ENCODE results near the gene SYVN1.
"Not testable (repeated sequence)": the region's sequence is repeated elsewhere in the genome, so short reads cannot be mapped to it uniquely, and the experiment has no call there.

The SYVN1 gene

DNA sequence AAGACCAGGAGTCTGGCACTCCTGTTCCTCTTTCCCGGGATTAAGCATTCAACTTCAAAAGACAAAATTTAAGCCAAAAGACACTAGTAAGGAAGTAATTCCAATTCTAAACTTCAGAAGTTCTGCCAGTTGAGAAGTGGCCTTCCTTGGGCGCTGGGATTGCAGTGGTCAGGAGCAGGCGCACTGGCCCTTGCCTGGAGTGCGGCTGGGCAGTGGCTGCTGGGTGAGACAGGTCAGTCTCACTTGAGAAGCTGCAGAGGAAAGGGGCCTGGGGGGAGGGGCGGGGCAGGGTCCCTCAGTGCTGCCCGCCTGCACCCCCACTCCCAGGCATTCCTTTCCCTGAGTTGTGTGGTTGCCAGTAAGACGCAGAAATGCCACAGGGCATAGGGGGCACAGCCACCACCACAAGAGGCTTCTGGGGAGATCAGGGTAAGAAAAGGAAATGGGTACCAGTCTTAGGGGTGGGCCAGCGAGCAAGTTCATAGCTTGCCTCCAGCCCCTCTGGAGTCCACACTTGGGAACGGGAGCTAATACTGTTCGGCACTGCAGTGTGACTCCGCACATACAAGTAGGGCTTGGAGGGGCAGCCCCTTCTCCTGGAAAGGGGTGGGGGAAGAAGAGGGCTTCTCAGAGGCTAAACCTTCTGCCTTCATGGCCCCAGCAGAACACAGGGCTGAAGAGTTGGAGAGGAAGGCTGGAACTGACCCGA, 6.7 kb downstream of the SYVN1 start:
- DNase-seq (ENCODE audit: low read depth in 2 of 2), result no peak

DNA sequence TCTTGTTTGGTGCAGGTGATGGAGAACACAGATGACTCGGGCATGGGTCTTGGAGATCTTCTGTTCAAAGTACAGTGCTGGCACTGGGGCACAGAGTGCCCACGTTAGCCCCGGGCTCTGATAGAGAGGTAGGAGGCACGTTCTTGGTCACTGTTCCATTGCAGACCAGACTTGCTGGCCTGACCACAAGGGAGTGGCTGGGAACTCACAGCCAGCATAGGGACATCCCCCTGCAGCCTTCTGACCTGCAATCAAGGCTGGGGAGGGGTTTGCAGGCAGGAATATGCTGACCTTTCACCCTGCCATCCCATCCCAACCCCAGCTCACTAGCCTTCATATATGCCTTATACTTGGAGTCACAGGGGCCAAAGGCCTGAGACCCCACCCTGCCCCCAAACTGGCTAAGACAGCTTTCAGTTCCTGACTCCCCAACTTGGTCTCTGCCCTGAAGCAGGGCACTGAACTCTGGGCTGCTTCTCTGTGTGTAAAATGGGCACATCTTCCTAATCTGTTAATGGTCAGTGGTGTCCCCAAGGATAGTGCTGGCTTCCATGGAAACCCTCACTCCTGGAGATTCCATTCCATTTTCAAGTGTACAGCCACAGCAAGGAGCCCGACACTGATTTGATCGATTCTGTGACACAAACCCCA, 7.6 kb downstream of the SYVN1 start:
- DNase-seq (ENCODE audit: low read depth in 2 of 2), result no peak

DNA sequence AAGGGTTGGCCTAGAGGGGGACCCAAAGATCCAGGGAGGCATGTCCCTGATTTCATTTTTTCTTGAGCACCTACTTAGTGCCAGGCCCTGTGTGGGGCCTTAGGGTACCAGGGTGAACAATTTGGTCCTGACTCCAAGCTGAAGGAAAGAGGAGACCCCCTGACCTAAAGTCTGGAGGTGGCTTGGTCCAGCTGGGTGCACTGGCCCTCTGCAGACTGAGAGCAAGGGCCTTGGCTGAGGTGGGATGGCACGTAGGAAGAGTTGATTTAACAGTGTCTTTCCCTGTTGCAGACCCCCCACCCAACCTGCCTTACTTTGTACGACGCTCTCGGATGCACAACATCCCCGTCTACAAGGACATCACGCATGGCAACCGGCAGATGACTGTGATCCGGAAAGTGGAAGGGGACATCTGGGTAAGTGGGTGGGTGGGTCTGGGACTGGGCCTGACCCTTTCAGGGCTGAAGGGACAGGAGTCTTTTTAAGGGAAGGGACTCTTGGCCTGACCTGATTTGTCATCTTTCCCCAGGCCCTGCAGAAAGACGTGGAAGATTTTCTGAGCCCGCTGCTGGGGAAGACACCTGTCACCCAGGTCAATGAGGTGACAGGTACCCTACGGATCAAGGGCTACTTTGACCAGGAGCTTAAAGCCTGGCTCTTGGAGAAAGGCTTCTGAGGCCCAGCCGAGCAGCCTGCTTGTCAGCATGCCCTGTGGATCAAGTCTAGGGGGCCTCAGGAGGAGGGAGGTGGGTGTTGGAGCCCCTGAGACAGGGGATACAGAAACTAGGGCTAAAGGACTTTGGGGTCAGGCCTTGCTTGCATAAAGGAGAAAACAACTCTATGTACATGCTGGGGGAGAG, 8.9 kb downstream of the SYVN1 start:
- no peak for DNase-seq (ENCODE audit: low read depth in 2 of 2)

DNA sequence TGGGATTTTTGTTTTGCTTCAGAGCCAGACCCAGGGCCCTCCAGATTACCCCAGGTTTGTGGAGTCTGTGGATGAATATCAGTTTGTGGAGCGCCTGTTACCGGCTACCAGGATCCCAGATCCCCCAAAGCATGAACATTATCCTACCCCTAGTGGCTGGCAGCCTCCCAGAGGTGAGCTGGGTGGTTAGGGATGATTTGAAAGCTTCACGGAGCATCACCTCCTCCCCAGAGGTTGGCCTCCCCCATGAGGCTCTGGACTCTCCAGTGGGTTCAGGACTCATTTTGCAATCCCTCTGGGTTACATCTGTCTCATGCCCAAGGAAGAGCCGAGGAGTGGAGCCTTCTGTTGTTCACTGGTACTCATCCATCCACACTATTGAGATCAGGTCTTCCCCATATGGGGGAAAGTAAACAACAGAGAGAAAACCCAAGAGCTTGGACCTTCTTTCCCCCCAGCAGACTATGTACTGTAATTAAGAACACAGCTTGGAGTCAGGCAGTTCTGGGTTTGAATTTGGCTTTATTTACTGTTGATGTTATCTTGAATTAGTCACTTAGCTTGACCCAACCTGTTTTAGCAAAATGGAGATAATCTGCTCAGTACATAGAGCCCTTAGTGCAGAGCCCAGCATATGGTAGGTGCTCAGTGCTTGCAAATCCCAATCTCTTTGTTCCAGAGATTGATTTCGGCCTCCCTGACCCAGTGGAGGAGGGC, 9.7 kb downstream of the SYVN1 start:
- no peak for DNase-seq (ENCODE audit: low read depth in 2 of 2)

DNA sequence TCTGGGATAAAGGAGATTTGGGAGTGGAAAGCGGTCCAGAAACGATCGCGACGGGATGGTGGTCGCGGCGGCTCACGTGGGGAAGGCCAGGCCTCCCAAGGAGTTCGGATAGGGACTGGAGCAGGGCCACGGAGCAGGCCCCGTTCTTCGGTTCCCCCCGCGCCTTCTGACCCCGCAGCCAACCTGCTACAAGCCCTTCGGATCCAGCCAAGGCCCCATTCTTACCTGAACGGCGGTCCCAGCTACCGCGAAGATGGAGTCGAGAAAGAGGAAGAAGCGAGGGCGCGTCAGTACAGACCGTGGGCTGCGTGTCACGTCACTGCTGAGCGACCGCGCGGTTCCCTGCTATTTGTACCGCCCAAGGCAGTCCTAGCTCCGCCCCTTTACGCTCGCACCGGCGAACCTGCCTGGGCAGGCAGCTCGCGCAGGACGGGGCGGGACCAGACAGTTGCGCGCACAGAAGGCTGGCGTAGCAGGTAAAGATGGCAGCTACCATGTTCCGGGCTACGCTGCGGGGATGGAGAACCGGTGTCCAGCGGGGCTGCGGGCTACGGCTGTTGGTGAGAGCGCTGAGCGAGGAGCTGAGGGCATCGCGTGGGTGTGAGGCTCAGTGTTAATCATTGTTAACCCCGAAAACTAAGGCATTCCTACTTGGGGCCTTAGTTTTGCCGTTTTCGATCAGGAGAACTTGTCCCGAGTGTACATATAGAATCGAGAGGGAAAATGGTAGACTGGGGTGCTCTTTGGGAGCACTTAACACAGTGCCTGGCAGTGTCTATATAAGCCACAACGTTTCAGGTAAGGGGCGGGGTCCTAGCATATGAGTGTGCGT, 12.2 kb downstream of the SYVN1 start, which contains the start of the genes FAU and MRPL49:
Gene FAU (minus strand): TSS at position 270 of the 832 bp plus-strand sequence. CDS start 321 bp downstream, outside the sequence.
Gene MRPL49 (plus strand): TSS at position 457 of the 832 bp plus-strand sequence. CDS start 26 bp downstream, at position 483.
- peak; percentile 85 for DNase-seq (ENCODE audit: low read depth in 2 of 2)

DNA sequence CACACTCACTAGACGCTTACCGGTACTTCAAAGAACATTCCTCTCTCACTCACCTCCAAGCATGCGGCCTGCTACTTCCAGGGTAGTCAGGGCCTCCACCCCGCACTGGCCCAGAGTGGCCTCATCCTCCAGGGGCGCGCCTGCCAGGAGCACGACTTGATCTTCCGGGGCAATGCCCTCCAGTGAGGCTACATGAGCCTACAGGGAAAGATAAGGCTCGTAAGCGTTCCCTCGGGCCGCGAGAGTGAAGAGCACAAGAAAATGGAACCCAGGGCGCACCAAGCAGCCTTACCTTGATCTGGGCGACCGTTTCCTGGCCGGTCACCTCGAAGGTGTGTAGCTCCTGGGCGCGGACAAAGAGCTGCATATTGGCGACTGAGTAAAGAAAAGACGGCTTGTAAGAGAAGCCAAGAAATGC, 12.9 kb downstream of the SYVN1 start:
- no peak for DNase-seq (ENCODE audit: low read depth in 2 of 2)

DNA sequence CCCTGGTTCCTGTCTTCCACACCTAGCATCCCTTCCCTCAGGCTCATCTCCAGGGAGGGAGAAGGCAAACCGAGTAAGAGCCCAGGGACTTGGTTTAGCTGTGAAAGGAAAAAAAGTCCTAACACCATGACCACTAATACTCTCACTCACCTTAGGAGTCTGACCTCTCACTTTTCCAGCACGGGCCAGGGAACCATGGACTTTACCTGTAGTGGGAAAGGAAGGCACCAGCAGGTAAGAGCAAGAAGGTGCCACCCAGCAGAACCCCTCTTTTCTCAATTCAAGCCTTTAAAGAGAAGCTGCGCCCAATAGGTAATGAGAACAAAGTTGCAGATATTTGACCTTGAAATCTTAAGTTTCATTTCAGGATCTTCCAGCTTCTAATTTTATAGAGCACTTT, 13.5 kb downstream of the SYVN1 start:
- DNase-seq (ENCODE audit: low read depth in 2 of 2), result no peak

DNA sequence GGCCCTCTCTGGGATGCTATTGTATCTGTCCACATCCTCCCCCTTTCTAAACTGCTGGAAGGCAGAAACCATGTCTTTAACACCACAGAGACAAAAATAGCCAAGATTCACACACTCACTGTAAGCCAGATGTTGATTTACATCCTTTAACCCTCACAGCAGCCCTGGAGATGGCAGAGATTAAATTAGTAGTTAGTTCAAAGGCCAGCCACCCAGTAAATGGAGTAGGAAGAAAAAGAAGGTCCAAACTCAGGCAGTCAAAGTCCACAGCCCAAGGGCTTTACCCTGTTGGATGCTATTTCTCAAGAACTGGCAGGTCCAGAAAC, 14.7 kb downstream of the SYVN1 start:
- no peak for DNase-seq (ENCODE audit: low read depth in 2 of 2)

DNA sequence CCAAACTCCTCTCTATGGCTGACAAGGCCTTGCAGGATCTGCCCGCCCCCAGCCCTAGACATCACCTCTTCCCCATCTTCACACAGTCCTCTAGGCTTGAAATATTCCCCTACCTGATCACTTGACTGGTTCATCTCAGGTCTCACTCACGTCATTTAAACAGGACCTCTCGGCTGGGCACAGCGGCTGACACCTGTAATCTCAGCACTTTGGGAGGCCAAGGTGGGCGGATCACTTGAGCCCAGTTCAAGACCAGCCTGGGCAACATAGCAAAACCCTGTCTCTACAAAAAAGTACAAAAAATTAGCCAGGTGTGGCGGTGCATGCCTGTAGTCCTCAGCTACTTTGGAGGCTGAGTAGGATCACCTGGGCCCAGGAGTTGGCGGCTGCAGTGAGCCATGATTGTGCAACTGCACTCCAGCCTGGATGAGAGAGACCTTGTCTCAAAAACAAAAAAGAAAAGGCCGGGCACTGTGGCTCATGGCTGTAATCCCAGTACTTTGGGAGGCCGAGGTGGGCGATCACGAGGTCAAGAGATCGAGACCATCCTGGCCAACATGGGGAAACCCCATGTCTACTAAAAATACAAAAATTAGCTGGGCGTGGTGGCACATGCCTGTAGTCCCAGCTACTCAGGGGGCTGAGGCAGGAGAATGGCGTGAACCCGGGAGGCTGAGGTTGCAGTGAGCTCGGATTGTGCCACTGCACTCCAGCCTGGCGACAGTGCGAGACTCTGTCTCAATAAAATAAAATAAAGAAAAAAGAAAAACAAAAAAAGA, 15.2 kb downstream of the SYVN1 start:
- DNase-seq (ENCODE audit: low read depth in 2 of 2), result not testable (repeated sequence)

DNA sequence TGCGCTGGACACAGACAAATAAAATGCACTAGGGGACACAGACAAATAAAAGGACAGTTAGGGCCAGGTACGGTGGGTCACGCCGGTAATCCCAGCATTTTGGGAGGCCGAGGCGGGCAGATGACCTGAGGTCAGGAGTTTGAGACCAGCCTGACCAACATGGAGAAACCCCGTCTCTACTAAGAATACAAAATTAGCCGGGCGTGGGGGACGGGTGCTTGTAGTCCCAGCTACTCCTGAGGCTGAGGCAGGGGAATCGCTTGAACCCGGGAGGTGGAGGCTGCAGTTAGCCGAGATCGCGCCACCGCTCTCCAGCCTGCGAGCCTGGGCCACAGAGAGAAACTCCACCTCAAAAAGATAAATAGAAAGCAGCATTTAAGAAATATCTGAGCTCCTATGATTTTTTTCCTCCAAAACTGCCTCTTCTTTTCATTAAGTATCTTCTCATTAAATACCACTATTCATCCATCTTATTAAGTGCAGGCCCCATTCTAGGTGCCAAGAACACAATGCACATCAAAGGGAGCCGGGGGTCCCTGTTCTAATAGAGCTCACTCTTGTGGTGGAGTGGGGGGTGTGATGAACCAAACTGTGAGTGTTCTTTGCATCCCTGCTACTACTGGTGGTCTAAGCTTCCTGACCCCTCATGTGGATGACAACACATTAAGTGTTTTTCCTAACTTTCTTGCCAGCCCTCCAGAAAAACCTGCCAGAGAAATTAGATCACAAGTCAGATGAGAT, 16.1 kb downstream of the SYVN1 start:
- DNase-seq (ENCODE audit: low read depth in 2 of 2), result no peak

DNA sequence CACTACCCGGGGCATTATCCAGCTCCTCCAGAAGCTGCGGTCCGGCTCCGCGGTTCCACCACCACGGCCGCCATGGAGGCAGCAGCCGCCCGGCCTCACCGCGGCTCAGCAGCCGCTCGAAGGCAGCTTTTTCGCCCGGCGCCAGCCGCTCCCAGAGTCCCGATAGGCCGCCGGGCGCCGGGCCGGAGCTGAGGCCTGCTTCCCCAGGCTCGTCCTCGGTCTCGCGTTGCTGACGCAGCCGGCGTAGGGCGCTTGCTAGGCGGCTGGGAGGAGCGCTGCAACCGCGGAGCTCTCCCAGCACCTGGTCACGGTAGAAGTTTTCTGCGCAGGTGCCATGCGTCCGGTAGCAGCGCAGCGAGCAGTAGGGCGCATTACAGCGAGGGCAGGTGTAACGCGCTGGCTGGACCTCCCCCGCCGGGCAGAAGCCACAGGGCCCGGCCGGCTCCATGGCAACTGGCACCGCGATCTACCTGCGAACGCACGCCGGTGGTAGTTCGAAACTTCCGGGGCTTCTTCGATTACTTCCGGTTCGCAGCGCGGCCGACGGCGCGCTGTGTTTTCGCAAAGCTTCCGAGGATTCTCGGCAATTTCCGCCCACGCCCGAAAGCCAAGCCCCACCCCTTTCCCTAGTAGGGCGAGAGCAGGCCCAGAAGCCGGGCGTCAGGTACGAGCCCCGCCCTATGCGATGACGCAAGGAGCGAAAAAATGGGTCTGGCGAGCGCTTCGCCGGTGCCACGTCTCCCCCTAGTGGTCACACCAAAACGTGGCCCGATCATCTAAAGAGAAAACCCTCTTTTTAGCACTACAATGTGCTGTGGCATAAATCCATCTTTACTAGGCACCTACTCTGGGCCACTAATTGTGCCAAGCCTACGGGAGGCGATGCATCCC, 16.9 kb downstream of the SYVN1 start, which contains the start of gene ZNHIT2:
Gene ZNHIT2 (minus strand): TSS at position 496 of the 891 bp plus-strand sequence. CDS start 48 bp downstream, at position 448.
- DNase-seq (ENCODE audit: low read depth in 2 of 2), result peak; percentile 97

DNA sequence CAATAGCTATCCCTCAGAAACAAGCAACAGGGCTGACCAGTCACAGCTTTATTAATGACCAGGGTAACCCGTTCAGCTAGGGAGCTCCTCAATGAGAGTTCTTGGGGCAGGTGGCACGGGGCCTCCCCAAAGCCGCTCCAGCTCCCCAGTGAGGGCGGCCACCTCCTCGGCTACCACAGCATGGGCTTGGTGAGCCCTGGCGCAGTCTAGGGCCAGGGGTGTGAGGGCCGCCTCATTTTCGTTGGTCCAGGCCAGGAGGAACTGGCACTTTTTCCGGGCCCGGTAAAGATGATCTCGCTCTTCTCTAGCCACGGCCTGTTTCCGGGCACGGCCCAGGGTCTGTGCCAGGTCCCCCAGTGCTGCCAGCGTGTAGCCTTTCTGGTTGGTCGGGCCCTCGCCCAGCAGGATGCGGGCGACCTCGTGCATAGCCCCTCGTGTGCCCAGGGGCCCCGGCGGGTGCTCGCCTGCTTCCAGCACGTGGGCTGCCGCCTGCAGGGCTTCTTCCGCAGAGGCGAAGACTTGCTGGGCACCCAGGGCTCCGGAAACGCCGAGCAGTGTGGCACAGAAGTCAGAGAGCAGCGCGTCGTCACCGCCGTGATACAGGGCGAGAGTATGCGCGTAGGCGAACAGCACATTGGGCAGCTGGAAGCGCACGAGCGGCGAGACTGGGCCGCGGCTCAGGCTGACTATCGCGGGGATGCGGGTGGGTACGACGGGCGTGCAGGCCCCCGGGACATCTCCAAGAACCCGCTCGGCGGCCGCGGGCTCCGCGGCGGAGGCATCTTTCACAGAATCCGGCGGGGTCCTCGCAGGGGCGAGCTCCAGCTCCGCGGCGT, 17.7 kb downstream of the SYVN1 start:
- no peak for DNase-seq (ENCODE audit: low read depth in 2 of 2)

DNA sequence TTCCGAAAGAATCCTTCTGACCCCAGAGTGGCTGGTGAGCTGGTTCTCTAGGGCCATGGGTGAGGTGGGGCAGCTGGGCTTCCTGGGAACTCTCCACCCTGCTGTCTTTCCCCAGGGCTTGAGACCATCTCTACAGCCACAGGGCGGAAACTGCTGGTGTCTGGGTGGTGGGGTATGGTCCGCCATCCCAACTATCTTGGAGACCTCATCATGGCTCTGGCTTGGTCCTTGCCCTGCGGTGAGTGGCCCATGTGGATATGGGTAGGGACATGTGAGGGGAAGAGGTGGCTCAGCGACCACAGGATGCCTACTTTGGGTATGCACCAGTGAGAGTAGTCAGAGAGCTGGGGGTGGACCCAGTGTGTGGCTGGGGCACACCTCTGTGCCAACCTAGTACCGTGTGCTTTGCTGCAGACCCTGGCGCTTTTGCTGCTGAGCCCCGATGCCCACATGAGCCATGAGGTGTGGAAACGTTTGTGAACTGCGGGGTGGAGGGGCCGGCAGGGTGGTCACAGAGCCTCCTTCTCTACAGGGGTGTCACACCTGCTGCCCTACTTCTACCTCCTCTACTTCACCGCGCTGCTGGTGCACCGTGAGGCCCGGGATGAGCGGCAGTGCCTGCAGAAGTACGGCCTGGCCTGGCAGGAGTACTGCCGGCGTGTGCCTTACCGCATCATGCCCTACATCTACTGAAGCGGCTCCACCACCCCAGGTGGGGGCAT, 18.8 kb downstream of the SYVN1 start:
- no peak for DNase-seq (ENCODE audit: low read depth in 2 of 2)

DNA sequence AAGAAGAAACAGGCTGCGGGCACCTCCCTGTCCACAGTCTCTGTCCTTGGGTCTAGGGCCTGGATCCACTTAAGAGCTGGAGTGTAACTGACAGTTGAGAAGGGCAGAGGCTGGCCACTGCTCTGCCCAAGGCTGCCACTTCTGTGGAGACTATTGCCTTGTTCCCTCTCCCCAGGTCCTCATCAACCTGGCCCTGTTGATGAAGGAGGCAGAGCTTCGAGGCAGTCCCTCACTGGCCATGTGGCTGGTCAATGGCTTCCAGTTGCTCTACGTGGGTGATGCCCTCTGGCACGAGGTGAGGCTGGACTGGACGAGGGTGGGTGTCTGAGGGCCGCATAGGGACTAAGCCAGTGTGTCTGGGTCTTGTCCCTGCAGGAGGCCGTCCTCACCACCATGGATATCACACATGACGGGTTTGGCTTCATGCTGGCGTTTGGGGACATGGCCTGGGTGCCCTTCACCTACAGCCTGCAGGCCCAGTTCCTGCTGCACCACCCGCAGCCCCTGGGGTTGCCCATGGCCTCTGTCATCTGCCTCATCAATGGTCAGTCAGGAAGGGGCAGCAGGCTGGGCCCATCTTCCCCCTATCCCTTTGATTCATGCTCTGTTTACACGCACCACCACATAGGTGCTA, 19.7 kb downstream of the SYVN1 start:
- no peak for DNase-seq (ENCODE audit: low read depth in 2 of 2)

DNA sequence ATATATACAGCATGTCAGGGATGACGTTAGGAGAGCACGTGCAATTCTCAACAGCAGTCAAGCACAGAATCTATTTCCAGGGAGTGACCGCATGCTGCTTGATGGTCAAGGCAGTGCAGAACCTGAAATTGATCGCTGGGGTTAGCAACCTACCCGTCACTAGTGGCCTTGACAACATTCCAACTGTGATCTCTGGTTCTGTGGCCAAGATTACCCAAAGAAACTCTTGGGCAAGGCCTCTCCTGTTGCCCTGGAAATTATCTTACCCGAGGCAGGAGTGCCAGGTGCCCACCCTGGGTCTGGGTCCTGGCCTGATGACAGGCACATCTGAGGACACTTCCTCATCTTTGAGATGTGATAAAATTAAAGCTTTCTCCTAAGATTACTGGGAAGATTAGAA, 20.5 kb downstream of the SYVN1 start:
- no peak for DNase-seq (ENCODE audit: low read depth in 2 of 2)

DNA sequence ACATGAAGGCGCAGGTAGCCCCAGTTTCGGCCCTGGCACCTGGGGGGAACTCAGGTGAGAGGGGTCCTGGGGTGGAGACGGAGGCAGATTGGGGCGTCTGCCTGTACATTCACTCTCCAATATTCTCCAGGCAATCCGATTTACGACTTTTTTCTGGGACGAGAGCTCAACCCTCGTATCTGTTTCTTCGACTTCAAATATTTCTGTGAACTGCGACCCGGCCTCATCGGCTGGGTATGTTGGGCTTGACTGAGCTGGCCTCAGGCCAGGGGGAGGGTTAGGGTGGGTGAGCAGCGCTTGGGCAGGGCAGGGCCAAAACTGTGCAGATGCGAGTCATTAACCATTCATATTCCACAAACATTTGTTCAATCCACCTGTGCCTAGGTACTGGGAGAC, 21.0 kb downstream of the SYVN1 start:
- DNase-seq (ENCODE audit: low read depth in 2 of 2), result no peak
